ENCODE data around the gene ATP6V0E2.

The ATP6V0E2 gene

GRCh38 chr7:149838992-149839408 lies 34.8 kb upstream of the ATP6V0E2 start:
- DNase-seq (ENCODE audit: low spot score) = no peak

DNA sequence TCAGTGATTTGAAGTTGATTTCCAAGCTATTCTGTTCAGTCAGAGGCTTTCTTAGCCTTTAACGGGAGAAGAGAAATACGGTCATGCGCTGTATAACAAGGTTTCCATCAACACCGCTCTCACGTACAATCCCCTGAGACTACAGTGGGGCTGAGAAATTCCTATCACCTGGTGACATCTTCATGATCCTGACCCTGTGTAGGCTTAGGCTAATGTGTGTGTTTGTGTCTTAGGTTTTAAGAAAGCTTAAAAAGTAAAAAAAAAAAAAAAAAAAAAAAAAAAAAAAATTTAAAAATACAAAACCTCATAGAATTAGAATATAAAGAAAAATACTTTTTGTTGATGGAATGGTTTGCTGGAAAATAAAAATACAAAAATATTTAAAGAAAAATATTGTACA lies 33.8 kb upstream of the ATP6V0E2 start:
- DNase-seq (ENCODE audit: low spot score) = no peak

- no peak for DNase-seq (ENCODE audit: low spot score)
Measured at GRCh38 chr7:149843566-149843965, 30.2 kb upstream of the ATP6V0E2 start.

GRCh38 chr7:149844445-149844844 lies 29.3 kb upstream of the ATP6V0E2 start:
- DNase-seq (ENCODE audit: low spot score) = no peak

DNA sequence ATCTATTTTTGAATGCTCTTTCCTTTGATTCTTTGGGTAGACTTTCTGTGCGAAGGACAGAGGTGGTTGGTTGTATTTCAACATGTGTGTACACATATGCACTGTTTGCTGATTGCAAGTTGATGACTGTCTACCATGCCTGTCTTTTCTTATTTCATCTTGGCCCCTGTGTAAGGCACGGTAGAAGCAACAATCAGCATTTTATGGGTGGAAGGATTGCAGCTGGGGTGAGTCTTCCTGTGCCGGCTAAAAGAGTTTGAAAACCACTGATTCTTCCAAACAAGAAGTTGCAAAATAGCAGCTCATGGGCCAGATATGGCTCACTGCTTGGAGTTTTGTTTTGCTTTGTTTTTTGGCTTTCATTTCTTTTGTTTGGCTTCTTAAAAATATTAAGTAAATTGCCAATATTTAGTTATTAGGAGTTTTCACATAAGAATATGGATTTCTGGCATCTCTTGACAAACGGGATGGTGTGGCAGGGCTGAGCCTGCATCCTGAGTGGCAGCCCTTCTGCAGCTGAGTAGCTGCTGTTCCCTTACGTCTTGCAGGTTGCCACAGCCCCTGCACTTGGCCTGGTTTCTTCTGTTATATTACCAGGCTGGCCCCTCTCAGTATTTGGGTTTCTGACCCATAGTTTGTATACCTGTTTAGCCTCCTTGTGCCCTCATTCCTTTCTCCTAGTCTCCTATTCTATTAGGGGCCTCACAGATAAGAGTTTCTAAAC lies 28.4 kb upstream of the ATP6V0E2 start:
- DNase-seq (ENCODE audit: low spot score) = no peak

GRCh38 chr7:149846021-149846420 lies 27.7 kb upstream of the ATP6V0E2 start:
- DNase-seq (ENCODE audit: low spot score) = no peak

DNA sequence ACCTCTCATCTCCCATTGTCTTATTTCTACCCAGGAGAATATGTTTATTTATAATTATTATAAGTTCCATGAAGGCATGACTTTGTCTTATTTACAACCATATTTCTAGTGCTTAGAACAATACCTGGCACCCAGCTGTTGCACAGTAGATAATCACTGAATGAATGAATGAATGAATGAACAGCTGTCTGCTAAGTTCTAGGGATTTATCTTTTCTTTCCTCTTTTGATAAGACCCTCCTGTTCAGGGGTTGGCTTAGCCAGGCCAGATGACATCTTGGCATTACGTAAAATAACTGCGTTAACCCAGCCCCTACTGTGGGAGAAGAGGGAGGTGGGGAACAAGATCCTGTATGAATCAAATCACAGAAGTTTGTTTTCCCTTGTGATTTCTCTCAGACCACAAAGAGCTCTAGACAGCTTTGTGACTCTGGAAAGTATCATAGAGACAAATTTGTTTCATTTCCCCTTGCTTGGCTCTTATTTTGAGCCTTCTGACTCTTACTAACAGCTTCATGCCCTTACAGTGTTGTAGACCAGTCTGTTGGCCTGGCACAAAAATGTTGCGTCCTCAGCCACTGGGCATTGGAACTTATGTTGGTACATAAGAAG lies 27.2 kb upstream of the ATP6V0E2 start:
- DNase-seq (ENCODE audit: low spot score) = no peak

DNA sequence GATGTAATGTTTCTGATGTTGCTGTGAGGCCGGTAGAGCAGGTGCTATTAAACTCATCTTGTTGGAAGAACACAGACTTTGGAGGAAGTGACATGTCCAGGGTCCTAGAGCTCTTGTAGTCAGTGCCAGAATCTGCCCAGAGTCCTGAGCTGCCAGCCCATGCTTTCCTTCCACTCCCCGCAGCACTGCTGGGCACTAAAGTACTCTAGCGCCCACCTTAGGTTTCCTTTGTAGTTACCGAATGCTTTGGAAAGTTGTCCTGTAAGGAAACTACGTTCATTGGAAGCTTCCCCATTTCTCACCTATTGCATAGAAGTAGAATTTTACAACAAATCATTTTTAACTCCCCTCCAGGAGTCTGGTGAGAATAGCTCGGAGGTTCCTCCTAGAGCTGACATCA lies 24.6 kb upstream of the ATP6V0E2 start:
- no peak for DNase-seq (ENCODE audit: low spot score)

DNA sequence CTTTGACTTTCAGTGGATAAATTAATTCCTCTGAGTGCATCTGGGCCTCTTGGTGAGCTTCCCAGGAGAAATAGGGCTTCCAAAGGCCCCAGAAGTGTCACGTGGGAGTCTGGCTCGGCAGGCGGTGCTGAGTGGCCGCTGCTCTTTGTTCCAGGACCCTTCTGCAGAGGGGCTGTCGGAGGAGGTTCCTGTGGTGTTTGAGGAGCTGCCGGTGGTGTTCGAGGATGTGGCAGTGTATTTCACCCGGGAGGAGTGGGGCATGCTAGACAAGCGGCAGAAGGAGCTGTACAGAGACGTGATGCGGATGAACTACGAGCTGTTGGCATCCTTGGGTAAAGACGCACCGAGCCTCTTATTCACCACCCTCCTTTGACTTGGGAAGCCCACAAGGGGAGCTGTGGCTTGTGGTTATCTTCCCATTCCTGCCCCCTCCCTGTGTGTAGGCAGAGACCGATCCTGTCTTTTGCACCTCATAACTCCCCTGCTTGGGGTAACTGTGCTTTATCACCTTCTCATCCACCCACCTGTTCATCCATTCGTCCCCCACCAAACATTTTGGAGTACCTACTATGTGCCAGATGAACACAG lies 23.7 kb upstream of the ATP6V0E2 start:
- no peak for DNase-seq (ENCODE audit: low spot score)

DNA sequence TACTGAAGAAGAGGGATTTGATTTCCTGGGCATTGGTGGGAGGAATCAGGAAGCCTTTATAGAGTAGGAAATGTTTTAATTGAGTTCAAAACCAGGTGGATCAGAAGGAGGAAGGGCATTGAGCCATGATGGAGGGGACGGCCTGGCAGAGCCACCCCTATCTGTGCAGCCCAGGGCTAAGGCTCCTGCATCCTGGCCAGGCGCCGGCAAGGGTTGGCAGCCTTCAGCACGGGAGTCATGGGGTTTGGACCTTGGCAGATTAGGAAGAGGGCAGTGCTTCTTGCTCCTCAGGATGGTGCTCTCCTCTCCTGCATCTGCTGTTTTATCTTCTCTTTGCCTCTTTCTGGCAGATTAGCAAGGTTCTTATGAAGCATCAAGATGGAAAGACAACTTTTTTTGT lies 23.1 kb upstream of the ATP6V0E2 start:
- no peak for DNase-seq (ENCODE audit: low spot score)

DNA sequence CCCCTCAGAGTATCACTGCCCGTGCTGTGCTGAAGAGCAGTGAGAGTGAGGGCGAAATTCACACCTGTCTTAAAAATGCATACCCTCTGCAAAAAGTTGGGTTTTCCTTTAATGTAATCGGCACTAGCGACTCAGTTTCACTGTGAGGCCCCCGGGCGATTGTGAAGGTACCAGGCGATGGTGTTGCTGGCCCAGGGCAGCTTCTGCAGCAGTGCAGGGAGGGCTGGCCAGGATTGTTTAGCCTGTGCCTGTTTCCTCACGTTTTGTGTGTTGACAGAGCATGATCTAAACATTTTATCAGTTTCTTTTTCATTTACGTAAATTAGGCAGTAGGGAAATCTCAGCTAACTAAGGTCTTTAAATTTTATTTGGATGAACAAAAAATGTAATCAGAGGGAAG lies 22.3 kb upstream of the ATP6V0E2 start:
- no peak for DNase-seq (ENCODE audit: low spot score)

GRCh38 chr7:149853157-149853556 lies 20.6 kb upstream of the ATP6V0E2 start:
- no peak for DNase-seq (ENCODE audit: low spot score)

DNA sequence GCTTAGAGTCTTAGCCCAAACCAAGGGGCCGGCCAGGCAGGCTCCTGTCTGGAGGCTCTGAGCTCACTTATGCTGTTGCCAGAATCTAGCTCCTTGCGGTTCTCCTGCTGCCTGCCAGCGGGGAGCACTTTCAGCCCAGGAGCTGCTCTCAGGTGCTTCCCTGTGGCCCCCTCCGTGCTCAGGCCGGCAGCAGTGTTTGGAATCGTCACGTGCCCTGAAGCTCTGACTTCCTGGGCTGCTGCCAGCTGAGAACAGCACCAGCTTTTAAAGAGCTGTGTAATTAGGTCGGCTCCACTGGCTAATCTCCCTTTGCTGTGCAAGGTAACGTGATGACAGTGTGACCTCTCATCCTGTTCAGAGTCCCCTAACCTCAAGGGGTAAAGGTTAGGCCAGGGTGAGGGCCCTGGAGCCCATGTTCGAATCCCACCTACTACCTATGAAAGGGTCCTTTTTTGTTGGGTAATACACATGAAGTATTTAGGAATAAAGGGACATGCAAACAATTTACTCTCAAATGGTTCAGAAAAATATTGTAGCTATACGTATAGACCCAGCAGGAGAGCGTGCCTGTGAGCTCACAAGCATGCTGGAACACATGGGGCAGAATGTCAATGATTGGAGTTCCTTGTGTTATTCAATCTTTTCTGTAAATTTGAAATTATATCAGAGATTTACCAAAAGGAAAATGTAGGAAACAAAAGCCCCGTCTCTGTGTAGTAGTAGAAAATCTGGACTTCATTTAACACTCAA lies 19.0 kb upstream of the ATP6V0E2 start:
- DNase-seq (ENCODE audit: low spot score) = peak; percentile 77

DNA sequence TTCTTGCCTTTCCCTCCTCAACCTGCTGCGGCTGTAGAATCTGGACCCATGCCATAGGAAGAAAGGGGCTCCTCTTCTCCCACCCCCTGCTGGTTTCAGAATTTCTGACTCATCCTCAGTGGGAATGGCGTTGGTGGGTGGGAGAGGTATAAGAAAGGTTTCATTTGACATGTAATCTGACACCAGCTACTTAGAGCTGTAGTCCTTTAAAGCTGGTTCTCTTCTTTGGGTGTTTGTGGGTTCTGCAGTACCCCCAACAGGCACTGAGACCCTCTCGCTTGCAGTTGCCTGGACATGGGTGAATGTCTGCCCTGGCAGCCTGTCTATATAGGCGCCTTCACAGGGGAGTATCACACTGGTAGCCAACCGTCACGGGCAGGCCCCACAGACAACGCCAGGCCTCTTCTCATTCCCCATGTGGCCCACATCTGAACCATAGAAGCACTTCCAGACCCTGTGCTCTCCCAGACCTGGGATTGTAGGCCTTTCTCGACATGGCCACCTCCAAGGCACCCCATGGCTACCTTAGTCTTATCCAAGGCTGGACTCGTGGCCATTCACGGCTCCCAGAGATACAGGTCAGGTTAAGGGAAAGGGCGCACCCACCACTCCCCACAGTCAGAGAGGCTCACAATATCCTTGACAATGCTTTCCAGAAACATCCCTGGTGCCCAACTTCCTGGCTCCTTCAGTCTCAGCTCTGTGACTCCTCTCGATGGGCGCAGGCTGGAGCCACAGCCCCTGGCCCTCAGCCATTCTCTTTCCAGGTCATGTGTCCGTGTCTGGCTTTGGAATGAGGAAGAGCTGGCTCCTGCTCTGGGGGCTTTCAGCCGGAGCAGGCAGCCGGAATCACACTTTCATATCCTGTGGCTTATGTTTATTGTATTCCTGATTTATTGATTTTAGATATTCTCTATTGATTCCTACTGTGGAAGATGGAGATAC lies 18.1 kb upstream of the ATP6V0E2 start:
- peak; percentile 61 for DNase-seq (ENCODE audit: low spot score)

DNA sequence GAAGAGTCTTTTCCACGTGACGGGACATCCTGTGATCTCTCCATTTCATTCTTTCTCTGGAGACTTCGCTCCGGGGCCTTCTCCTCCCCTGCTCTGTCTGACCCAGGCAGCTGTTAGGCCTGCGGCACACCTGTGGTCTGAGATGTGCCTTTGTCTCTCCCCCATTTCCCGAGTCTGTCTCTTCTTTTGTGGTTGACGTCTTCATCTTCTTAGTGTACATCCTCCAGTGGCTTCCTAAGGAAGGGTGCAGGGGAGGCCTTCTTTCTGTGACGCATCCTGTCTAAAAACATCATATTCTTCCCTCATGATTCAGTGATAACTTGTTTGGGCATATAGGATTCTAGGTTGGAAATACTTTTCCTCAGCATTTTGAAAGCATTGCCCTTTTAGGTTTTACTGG lies 17.2 kb upstream of the ATP6V0E2 start:
- DNase-seq (ENCODE audit: low spot score) = no peak

GRCh38 chr7:149859369-149859768 lies 14.4 kb upstream of the ATP6V0E2 start:
- no peak for DNase-seq (ENCODE audit: low spot score)

- DNase-seq (ENCODE audit: low spot score) = no peak
Measured at GRCh38 chr7:149859876-149860275, 13.9 kb upstream of the ATP6V0E2 start.

DNA sequence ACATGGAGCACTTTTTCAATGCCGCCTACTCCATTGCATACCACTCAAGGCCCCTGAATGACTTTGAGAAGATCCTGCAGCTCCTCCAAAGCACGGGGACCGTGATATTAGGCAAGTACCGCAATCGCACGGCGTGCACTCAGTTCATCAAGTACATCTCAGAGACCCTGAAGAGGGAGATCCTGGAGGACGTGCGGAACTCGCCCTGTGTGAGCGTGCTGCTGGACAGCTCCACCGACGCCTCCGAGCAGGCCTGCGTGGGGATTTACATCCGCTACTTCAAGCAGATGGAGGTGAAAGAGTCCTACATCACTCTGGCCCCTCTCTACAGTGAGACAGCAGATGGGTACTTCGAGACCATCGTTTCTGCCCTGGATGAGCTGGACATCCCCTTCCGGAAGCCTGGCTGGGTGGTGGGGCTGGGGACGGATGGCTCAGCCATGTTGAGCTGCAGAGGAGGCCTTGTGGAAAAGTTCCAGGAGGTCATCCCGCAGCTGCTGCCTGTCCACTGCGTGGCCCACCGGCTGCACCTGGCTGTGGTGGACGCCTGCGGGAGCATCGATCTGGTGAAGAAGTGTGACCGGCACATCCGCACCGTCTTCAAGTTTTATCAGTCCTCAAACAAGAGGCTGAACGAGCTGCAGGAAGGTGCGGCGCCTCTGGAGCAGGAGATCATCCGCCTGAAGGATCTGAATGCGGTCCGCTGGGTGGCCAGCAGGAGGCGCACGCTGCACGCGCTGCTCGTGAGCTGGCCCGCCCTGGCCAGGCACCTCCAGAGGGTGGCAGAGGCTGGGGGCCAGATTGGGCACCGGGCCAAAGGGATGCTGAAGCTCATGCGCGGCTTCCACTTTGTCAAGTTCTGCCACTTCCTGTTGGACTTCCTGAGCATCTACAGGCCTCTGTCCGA lies 12.7 kb upstream of the ATP6V0E2 start:
- DNase-seq (ENCODE audit: low spot score) = peak; percentile 87

DNA sequence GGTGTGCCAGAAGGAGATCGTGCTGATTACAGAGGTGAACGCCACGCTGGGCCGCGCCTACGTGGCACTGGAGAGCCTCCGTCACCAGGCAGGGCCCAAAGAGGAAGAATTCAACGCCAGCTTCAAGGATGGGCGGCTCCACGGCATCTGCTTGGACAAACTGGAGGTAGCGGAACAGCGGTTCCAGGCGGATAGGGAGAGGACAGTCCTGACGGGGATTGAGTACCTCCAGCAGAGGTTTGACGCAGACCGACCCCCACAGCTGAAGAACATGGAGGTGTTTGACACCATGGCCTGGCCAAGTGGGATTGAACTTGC lies 12.1 kb upstream of the ATP6V0E2 start:
- no peak for DNase-seq (ENCODE audit: low spot score)

DNA sequence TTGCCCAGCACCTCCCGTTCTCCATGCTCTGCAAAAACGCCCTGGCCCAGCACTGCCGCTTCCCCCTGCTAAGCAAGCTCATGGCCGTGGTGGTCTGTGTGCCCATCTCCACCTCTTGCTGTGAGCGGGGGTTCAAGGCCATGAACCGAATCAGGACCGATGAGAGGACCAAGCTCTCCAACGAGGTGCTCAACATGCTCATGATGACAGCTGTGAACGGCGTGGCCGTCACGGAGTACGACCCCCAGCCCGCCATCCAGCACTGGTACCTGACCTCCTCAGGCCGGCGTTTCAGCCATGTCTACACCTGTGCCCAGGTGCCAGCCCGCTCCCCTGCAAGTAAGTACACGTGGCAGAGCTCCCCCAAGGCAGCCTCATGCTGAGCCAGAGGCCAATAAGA lies 11.6 kb upstream of the ATP6V0E2 start:
- no peak for DNase-seq (ENCODE audit: low spot score)

- no peak for DNase-seq (ENCODE audit: low spot score)
Measured at GRCh38 chr7:149863500-149863899, 10.3 kb upstream of the ATP6V0E2 start.
